Activated T-helper 2 cell treated with anti-CD3 and anti-CD28 coated beads, Interferon-gamma antibody, Interleukin-2, Interleukin-4, amounts not matched to agents 10 μg/mL and 5 μg/mL and 100 μg/mL, durations not matched to agents 14 hours and 24 hours and 36 hours (primary cell): ENCODE measurements around the gene C1orf35. TPM values are rescaled to one million over a fixed set of nuclear protein-coding genes. Genes with fewer than 3 reads are reported as not detected.
"Not testable (repeated sequence)": the region's sequence is repeated elsewhere in the genome, so short reads cannot be mapped to it uniquely, and the experiment has no call there.

ENCODE experiments used
- DNase-seq: peaks from one replicate; pipeline ENCODE4 v3.0.0; 2021; ENCODE audit warnings: low spot score
- H3K27ac Mint-ChIP-seq: one replicate; pipeline ENCODE4 v1.8.0; 2021; ENCODE audit warnings: mixed read lengths
- H3K27me3 Mint-ChIP-seq: one replicate; pipeline ENCODE4 v1.8.0; 2021; ENCODE audit warnings: low read depth, mixed read lengths
- H3K36me3 Mint-ChIP-seq: one replicate; pipeline ENCODE4 v1.8.0; 2021; ENCODE audit warnings: low read depth, mixed read lengths
- H3K4me1 Mint-ChIP-seq: one replicate; pipeline ENCODE4 v1.8.0; 2021; ENCODE audit warnings: low read depth, mixed read lengths
- H3K4me3 Mint-ChIP-seq: one replicate; pipeline ENCODE4 v1.8.0; 2021; ENCODE audit warnings: low read depth, mild to moderate bottlenecking, moderate library complexity, mixed read lengths
- H3K9me3 Mint-ChIP-seq: one replicate; pipeline ENCODE4 v1.8.0; 2021; ENCODE audit warnings: mixed read lengths
- intact Hi-C: fragments of 100-400 bp; cut with micrococcal nuclease; formaldehyde crosslinking; loops from one replicate; pipeline ENCODE4 v1.15.1; 2023
- total RNA-seq: library from RNA; stranded (reverse); gene quantifications from 2 replicates; pipeline ENCODE4 v1.2.3, GENCODE V29; 2022

The C1orf35 gene
- total RNA-seq, 1 donor from 2014 or later = 24.5 TPM

DNA sequence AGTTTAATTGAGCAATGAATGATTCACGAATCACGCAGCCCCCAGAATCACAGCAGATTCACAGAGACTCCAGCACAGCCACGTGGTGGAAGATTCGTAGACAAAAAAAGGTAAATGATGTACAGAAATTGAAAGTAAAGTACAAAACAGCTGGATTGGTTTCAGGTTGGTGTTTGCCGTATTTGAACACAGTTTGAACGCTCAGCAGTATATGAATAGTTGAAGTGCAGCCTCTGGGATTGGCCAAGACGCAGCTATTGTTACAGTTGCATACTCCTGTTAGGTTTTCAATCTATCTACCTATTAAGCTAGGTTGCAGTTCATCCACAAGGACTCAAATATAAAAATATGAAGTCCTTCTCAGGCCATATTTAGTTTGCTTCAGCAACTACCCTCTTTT is 9.0 kb upstream of the C1orf35 start:
- intact Hi-C loops = no loop called here
- no peak overlapping the region for H3K27ac Mint-ChIP-seq
- peaks cover 13% of the 10 kb centered on the region for H3K4me1 Mint-ChIP-seq

GRCh38 chr1:228111315-228111714 is 8.2 kb upstream of the C1orf35 start:
- H3K27ac Mint-ChIP-seq, intact Hi-C loops, H3K4me3 Mint-ChIP-seq, H3K27me3 Mint-ChIP-seq, DNase-seq, H3K9me3 Mint-ChIP-seq, H3K36me3 Mint-ChIP-seq: not testable (repeated sequence)
- peaks cover 15% of the 10 kb centered on the region for H3K4me1 Mint-ChIP-seq

More for the DNA sequence above, 9.0 kb upstream of the C1orf35 start:
- Mint-ChIP-seq H3K36me3 (no peaks in the 10 kb centered on the region), H3K9me3 (peaks cover 3% of the 10 kb centered on the region), H3K4me3 (no peak overlapping the region), H3K27me3 (no peaks in the 10 kb centered on the region)
- DNase-seq = no peak

- Mint-ChIP-seq H3K4me3 (no peak overlapping the region), H3K27ac (no peak overlapping the region)
- intact Hi-C loops = no loop called here
Observed at GRCh38 chr1:228110556-228110955, 7.4 kb upstream of the C1orf35 start.

GRCh38 chr1:228109962-228110488 is 6.9 kb upstream of the C1orf35 start:
- H3K4me1 Mint-ChIP-seq = peaks cover 15% of the 10 kb centered on the region
- no peaks in the 10 kb centered on the region for H3K27me3 Mint-ChIP-seq
- peaks cover 9% of the 10 kb centered on the region for H3K36me3 Mint-ChIP-seq
- peak overlapping the region; percentile 87 for H3K27ac Mint-ChIP-seq
- no peak for DNase-seq
- no peaks in the 10 kb centered on the region for H3K9me3 Mint-ChIP-seq
- peak overlapping the region; percentile 82 for H3K4me3 Mint-ChIP-seq
- intact Hi-C loops = loop anchor here (1.0 to 10.0 kb wide), 5 partner anchors 28 to 375 kb away; partner anchors contain the start of genes ARF1, GUK1, IBA57 and JMJD4

More at GRCh38 chr1:228110556-228110955, 7.4 kb upstream of the C1orf35 start:
- H3K9me3 Mint-ChIP-seq = no peaks in the 10 kb centered on the region
- no peak for DNase-seq
- H3K36me3 Mint-ChIP-seq = peaks cover 8% of the 10 kb centered on the region
- peaks cover 15% of the 10 kb centered on the region for H3K4me1 Mint-ChIP-seq
- no peaks in the 10 kb centered on the region for H3K27me3 Mint-ChIP-seq

GRCh38 chr1:228109073-228109961 is 6.2 kb upstream of the C1orf35 start, which contains the start of gene MRPL55:
Gene MRPL55, minus strand, starts transcription at chr1:228109299. Its CDS starts 1,039 bp downstream, at chr1:228108260.
- peak; percentile 98 for DNase-seq
- intact Hi-C loops = loop anchor here (1.0 to 10.0 kb wide), 5 partner anchors 27 to 375 kb away; partner anchors contain the start of genes ARF1, GUK1, IBA57 and JMJD4
- Mint-ChIP-seq H3K36me3 (peaks cover 11% of the 10 kb centered on the region), H3K4me3 (peak within 1 kb of the TSS; percentile 82), H3K27ac (peak within 1 kb of the TSS; percentile 87), H3K27me3 (no peaks in the 10 kb centered on the region), H3K9me3 (no peaks in the 10 kb centered on the region), H3K4me1 (peaks cover 21% of the 10 kb centered on the region)

DNA sequence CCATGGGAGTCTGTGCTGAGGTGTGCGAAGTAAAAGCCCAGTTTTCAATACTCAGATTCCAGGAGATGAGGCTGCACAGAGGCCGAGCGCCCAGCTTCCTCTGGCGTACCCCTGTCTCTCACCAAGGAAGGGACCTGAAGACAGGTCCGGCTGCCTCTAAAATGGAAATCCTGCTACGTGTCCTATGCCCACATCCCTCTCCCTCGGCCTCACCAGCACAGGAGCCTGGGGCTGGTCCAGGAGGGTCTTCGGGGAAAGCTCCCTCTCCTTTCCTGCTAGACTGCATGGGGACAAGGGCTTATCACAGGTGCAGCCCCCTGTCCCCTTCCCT is 5.6 kb upstream of the C1orf35 start:
- H3K9me3 Mint-ChIP-seq = no peaks in the 10 kb centered on the region

GRCh38 chr1:228108055-228108690 is 5.0 kb upstream of the C1orf35 start:
- peak overlapping the region; percentile 87 for H3K27ac Mint-ChIP-seq
- peaks cover 30% of the 10 kb centered on the region for H3K4me1 Mint-ChIP-seq
- H3K4me3 Mint-ChIP-seq = peak overlapping the region; percentile 82
- H3K36me3 Mint-ChIP-seq = peaks cover 11% of the 10 kb centered on the region
- intact Hi-C loops = loop anchor here (10.0 kb wide), 2 partner anchors 297 to 373 kb away; partner anchors contain the start of genes JMJD4, SNAP47 and TRIM11
- H3K9me3 Mint-ChIP-seq = no peaks in the 10 kb centered on the region
- H3K27me3 Mint-ChIP-seq = no peaks in the 10 kb centered on the region
- DNase-seq = no peak

More for the DNA sequence above, 5.6 kb upstream of the C1orf35 start:
- Mint-ChIP-seq H3K4me1 (peaks cover 26% of the 10 kb centered on the region), H3K36me3 (peaks cover 11% of the 10 kb centered on the region), H3K4me3 (peak overlapping the region; percentile 82), H3K27ac (peak overlapping the region; percentile 87), H3K27me3 (no peaks in the 10 kb centered on the region)
- DNase-seq = no peak
- intact Hi-C loops = loop anchor here (1.0 to 10.0 kb wide), 5 partner anchors 26 to 374 kb away; partner anchors contain the start of genes ARF1, GUK1, IBA57 and JMJD4

- intact Hi-C loops = loop anchor here (10.0 kb wide), 2 partner anchors 297 to 373 kb away; partner anchors contain the start of genes JMJD4, SNAP47 and TRIM11
Observed at GRCh38 chr1:228107636-228108035, 4.5 kb upstream of the C1orf35 start.

DNA sequence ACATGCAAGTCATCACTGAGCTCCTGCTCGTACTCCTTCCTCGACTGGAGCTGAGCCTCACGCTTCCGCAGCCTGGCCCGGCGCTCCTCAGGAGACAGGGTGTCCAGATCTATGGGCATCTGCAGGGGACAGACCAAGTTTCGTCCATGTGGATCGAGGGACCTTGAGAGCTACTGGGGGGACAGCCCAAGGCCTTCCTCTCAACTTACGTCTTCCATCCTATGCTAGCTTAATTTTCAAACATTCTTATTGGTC is 3.6 kb upstream of the C1orf35 start:
- intact Hi-C loops = loop anchor here (10.0 kb wide), 2 partner anchors 298 to 372 kb away; partner anchors contain the start of genes JMJD4, SNAP47 and TRIM11
- DNase-seq = no peak
- no peak overlapping the region for H3K4me3 Mint-ChIP-seq
- H3K36me3 Mint-ChIP-seq = peaks cover 11% of the 10 kb centered on the region
- peaks cover 30% of the 10 kb centered on the region for H3K4me1 Mint-ChIP-seq
- no peaks in the 10 kb centered on the region for H3K9me3 Mint-ChIP-seq
- no peaks in the 10 kb centered on the region for H3K27me3 Mint-ChIP-seq
- H3K27ac Mint-ChIP-seq = no peak overlapping the region

More at GRCh38 chr1:228107636-228108035, 4.5 kb upstream of the C1orf35 start:
- Mint-ChIP-seq H3K36me3 (peaks cover 11% of the 10 kb centered on the region), H3K4me3 (peak overlapping the region; percentile 82), H3K4me1 (peaks cover 30% of the 10 kb centered on the region), H3K27me3 (no peaks in the 10 kb centered on the region), H3K9me3 (no peaks in the 10 kb centered on the region), H3K27ac (peak overlapping the region; percentile 87)
- DNase-seq = no peak

DNA sequence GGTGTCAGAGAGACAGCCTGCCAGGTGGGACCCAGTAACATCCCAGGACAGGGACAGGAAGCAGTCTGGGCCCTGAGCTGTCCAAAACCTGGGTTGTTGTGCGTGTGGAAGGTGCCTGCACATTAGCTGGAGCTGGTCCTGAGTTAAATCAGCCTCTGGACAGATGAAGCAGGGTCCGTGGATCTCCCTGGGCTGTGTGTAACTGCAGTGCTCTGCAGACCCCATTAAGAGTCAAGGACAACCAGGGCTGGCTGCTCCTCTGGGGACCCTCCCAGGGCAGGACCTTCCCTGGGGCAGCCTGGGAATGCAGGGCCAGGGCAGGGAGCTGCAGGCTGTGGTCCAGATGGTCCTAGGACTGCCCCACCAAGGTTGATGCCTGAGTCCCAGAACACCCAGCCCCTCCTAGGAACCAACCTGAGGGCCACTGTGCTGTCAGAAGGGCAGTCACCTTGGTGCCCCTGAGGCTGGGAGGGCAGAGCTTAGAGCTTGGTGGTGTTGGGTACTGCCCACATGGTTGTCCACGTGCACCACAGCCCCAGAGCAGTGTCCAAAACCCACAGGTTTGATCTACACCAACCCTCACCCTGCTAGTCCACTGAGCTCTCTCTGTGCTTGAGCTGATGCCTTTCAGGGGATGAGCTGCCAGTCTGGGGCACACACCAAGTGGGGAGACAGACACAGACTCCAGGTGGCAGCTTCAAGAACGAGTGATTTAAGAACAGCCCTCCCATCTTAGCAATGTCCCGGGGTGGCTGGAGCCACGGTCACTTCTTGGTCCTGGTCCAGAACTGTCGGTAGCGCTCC is 3.1 kb upstream of the C1orf35 start:
- Mint-ChIP-seq H3K27me3 (no peaks in the 10 kb centered on the region), H3K4me3 (peak overlapping the region; percentile 54), H3K4me1 (peaks cover 35% of the 10 kb centered on the region), H3K9me3 (no peaks in the 10 kb centered on the region), H3K27ac (no peak overlapping the region), H3K36me3 (peaks cover 16% of the 10 kb centered on the region)
- intact Hi-C loops = loop anchor here (10.0 kb wide), 2 partner anchors 299 to 371 kb away; partner anchors contain the start of genes JMJD4, SNAP47 and TRIM11
- no peak for DNase-seq

DNA sequence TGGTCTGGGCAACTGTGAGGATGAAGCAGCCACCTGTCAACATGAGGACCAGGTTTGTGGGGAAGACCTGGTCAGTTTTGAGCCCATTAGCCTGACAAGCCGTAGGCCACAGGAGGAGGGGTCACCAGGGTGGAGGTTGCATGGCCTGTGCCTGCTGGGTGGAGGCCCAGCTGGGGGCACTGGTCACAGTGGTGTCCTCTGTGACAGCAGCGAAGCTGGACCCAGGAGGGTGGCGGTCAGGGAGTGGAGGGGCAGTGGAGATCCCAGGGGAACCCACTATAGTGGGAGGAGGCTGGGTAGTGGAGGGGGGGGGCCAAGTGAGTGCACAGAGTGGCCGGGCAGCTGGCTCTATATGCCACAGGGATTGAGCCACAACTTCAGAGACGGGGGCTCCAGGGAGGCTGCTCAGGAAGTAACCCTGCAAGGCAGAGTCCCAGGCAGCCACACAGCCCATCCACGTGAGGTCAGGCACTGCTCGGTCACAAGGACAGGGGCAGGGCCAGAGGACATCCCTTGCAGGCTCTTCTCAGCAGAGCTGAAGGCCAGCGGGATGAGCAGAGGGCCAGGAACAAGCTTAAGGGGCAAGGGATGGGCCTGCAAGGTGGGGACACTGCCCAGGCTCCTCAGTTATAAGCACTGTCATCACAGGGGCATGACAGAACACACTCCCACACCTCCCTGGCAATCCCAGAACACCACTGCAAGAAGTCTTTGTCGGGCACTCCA is 2.3 kb upstream of the C1orf35 start:
- H3K9me3 Mint-ChIP-seq = no peaks in the 10 kb centered on the region
- H3K36me3 Mint-ChIP-seq = peaks cover 22% of the 10 kb centered on the region
- no peaks in the 10 kb centered on the region for H3K27me3 Mint-ChIP-seq
- no peak for DNase-seq
- peaks cover 35% of the 10 kb centered on the region for H3K4me1 Mint-ChIP-seq
- H3K4me3 Mint-ChIP-seq = no peak overlapping the region
- intact Hi-C loops = loop anchor here (10.0 kb wide), 2 partner anchors 299 to 371 kb away; partner anchors contain the start of genes JMJD4, SNAP47 and TRIM11
- H3K27ac Mint-ChIP-seq = no peak overlapping the region
